Skeletal muscle satellite cell (primary cell): ENCODE results near the gene CFHR3. TPM values are rescaled to one million over a fixed set of nuclear protein-coding genes. Genes with fewer than 3 reads are reported as not detected.
A peak's percentile ranks its signal among the peaks of the same experiment; 100 is the strongest.
"Not testable (repeated sequence)": the region's sequence is repeated elsewhere in the genome, so short reads cannot be mapped to it uniquely, and the experiment has no call there.

Experiments
- H3K27me3 ChIP-seq: 2 replicates; pipeline ENCODE4 v1.7.0; 2013; ENCODE audit warnings: low read length; ENCODE audit not compliant: control insufficient read depth, insufficient read depth
- H3K36me3 ChIP-seq: 2 replicates; pipeline ENCODE4 v1.7.0; 2013; ENCODE audit warnings: mild to moderate bottlenecking, control low read depth, low read length; ENCODE audit not compliant: insufficient read depth
- H3K4me1 ChIP-seq: 2 replicates; pipeline ENCODE4 v1.7.0; 2013; ENCODE audit warnings: low read length; ENCODE audit not compliant: control insufficient read depth, insufficient read depth
- H3K4me2 ChIP-seq: 2 replicates; pipeline ENCODE4 v1.7.0; 2013; ENCODE audit warnings: mild to moderate bottlenecking, low read length
- H3K4me3 ChIP-seq: 2 replicates; pipeline ENCODE4 v1.7.0; 2013; ENCODE audit warnings: low read length
- H3K9ac ChIP-seq: 2 replicates; pipeline ENCODE4 v1.7.0; 2013; ENCODE audit warnings: mild to moderate bottlenecking, low read depth, low read length, moderate library complexity
- H3K9me3 ChIP-seq: replicated peaks from 2 replicates; pipeline ENCODE4 v1.7.0; 2013; ENCODE audit warnings: mild to moderate bottlenecking, control low read depth, low read length
- total RNA-seq: library from RNA; depleted of rRNA; stranded (reverse); fragments of >200 nt; gene quantifications from 2 replicates; pipeline ENCODE4 v1.2.3, GENCODE V29; 2012; rRNA removed

The CFHR3 gene
- not detected in 2 replicates for total RNA-seq

GRCh38 chr1:196774603-196775002 is at the start of gene CFHR3:
CFHR3 (plus strand) TSS chr1:196774840; CDS start chr1:196774887, 47 bp downstream.
- H3K27me3 ChIP-seq = no peaks in the 10 kb centered on the region
- no peaks in the 10 kb centered on the region for H3K36me3 ChIP-seq
- H3K4me3 ChIP-seq = no peak within 1 kb of the TSS
- H3K4me1 ChIP-seq = no peaks in the 10 kb centered on the region
- no peaks in the 10 kb centered on the region for H3K9me3 ChIP-seq
- no peak within 1 kb of the TSS for H3K4me2 ChIP-seq
- no peak within 1 kb of the TSS for H3K9ac ChIP-seq

GRCh38 chr1:196732526-196732925 is 42.1 kb upstream of the CFHR3 start:
- H3K27me3 ChIP-seq = no peaks in the 10 kb centered on the region
- H3K36me3 ChIP-seq = peaks cover 9% of the 10 kb centered on the region
- no peaks in the 10 kb centered on the region for H3K4me1 ChIP-seq
- H3K9me3 ChIP-seq = no peaks in the 10 kb centered on the region
- H3K9ac ChIP-seq = no peak overlapping the region
- no peak overlapping the region for H3K4me2 ChIP-seq
- no peak overlapping the region for H3K4me3 ChIP-seq

DNA sequence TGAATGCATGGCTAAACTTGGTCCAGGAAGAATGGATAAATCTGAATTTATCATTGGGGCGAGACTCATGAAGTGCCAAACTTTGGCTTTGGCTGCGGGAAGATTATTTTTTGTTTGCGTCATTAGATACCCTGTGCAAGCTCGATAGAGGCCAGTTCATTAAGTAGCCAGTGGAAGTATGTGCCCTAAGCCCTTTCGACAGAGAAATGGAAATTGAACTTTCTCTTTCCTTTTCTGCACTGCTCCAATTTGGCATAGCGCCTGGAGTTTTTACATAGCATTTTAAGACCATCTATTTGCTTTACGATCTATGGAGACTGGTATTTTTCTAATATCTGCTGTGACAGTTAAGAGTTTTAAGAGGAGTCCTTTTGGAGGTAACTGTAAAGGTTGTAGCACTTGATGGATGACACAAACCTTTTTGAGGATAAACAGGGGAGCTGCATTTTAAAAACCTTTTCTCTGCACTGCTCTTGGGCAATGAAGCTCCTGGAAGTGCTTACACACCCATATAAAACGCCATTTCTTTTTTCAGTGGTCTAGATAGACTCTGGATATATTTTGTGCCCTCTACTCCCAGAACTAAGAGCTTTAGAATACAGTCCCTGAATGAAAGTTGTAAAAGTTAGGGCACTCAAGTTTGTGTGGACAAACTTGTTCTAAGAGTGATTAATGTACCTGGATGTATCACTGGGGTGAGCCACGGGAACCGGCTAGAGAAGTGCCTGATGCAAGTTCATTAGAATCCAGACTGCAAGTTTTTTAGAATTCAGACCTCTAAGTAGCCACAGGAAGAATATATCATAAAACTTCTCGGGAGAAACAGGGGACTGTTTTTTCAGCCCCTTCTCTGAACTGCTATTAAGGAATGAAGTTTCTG is 41.3 kb upstream of the CFHR3 start:
- Histone ChIP-seq H3K9me3 (no peaks in the 10 kb centered on the region), H3K36me3 (peaks cover 17% of the 10 kb centered on the region), H3K4me2 (no peak overlapping the region), H3K9ac (no peak overlapping the region), H3K4me3 (no peak overlapping the region), H3K4me1 (no peaks in the 10 kb centered on the region), H3K27me3 (no peaks in the 10 kb centered on the region)

- Histone ChIP-seq H3K4me1 (no peaks in the 10 kb centered on the region), H3K4me3 (no peak overlapping the region), H3K9me3 (no peaks in the 10 kb centered on the region), H3K36me3 (peaks cover 23% of the 10 kb centered on the region), H3K9ac (no peak overlapping the region), H3K4me2 (no peak overlapping the region), H3K27me3 (no peaks in the 10 kb centered on the region)
Measured at GRCh38 chr1:196734006-196734405, 40.6 kb upstream of the CFHR3 start.

- H3K9ac ChIP-seq = no peak overlapping the region
- H3K4me1 ChIP-seq = no peaks in the 10 kb centered on the region
- H3K27me3 ChIP-seq = no peaks in the 10 kb centered on the region
- H3K9me3 ChIP-seq = no peaks in the 10 kb centered on the region
- H3K36me3 ChIP-seq = peaks cover 26% of the 10 kb centered on the region
- H3K4me2 ChIP-seq = no peak overlapping the region
- H3K4me3 ChIP-seq = no peak overlapping the region
Measured at GRCh38 chr1:196734460-196734859, 40.2 kb upstream of the CFHR3 start.

DNA sequence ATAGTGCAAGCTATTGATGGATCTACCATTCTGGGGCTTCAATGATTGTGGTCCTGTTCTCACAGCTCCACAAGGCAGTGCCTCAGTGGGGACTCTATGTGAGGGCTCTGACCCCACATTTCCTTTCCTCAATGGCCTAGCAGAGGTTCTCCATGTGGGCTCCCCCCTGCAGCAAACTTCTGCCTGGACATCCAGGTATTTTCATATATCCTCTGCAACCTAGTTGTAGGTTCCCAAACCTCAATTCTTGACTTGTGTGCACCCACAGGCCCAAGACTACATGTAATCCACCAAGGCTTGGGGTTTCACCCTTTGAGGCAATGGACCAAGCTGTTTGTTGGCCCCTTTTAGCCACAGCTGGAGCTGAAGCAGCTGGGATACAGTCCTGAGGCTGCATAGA is 35.9 kb upstream of the CFHR3 start:
- Histone ChIP-seq H3K36me3 (peaks cover 26% of the 10 kb centered on the region), H3K27me3 (no peaks in the 10 kb centered on the region), H3K4me3 (no peak overlapping the region), H3K4me1 (no peaks in the 10 kb centered on the region), H3K4me2 (no peak overlapping the region), H3K9me3 (no peaks in the 10 kb centered on the region), H3K9ac (no peak overlapping the region)

DNA sequence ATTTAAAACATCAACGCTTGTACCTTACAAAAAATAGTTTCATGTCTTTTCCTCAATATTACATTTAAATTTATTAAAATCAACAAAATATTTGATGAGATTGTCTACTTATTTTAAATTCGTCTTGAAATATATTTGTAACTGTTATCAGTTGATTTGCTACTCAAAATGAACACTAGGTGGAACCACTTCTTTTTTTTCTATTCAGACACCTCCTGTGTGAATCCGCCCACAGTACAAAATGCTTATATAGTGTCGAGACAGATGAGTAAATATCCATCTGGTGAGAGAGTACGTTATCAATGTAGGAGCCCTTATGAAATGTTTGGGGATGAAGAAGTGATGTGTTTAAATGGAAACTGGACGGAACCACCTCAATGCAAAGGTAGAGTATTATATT is 31.4 kb upstream of the CFHR3 start:
- Histone ChIP-seq H3K4me2 (peak overlapping the region; percentile 53), H3K36me3 (peaks cover 16% of the 10 kb centered on the region), H3K4me3 (peak overlapping the region; percentile 43)
- not testable (repeated sequence) for H3K4me1 ChIP-seq, H3K27me3 ChIP-seq, H3K9ac ChIP-seq, H3K9me3 ChIP-seq

GRCh38 chr1:196765019-196765740 is 9.5 kb upstream of the CFHR3 start:
- not testable (repeated sequence) for H3K9me3 ChIP-seq, H3K36me3 ChIP-seq, H3K4me2 ChIP-seq, H3K4me3 ChIP-seq, H3K4me1 ChIP-seq, H3K27me3 ChIP-seq, H3K9ac ChIP-seq

DNA sequence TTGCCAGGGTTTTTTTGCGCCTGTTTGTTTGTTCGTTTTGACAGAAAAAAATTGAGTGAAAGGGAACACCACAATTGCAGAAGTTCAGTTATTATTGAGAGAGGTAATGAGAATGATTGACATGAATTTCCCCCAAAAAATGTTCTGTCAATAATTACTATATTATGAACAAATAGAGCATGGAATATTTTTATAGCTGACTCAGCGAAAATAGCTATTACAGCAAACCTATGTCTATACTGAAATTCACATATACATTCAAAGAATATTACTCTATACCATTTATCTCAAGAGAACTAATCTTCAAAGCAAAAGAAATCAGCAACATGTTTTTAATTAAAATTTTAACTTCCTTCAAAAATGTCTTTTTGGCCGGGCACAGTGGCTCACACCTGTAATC is 4.8 kb upstream of the CFHR3 start:
- not testable (repeated sequence) for H3K27me3 ChIP-seq

GRCh38 chr1:196773713-196774112 is 927 bp upstream of the CFHR3 start:
- no peak overlapping the region for H3K4me3 ChIP-seq

More for the DNA sequence above, 4.8 kb upstream of the CFHR3 start:
- not testable (repeated sequence) for H3K9ac ChIP-seq, H3K4me3 ChIP-seq, H3K36me3 ChIP-seq, H3K9me3 ChIP-seq, H3K4me2 ChIP-seq, H3K4me1 ChIP-seq

DNA sequence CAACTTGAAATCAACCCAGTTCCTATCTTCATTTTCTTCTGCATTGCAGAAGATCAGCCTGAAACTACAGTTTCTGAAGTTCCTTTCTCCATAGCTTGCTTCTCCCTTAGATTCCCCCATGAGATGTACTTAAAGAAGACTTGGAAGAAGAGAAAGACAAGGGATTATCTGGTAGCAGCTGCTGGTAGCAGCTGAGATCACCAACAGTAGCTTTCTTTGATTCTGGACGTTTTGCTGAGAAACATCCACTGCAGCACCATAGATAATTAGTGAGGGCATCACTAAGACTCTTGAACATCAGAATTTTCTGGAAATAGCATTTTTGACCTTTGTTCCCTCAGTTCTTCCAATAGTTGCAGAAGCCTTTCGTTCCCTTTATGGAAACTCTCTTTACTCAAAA is 465 bp upstream of the CFHR3 start:
- Histone ChIP-seq H3K27me3 (no peaks in the 10 kb centered on the region), H3K4me1 (no peaks in the 10 kb centered on the region), H3K4me2 (no peak overlapping the region), H3K4me3 (no peak overlapping the region), H3K9me3 (no peaks in the 10 kb centered on the region), H3K9ac (no peak overlapping the region), H3K36me3 (no peaks in the 10 kb centered on the region)

More at GRCh38 chr1:196773713-196774112, 927 bp upstream of the CFHR3 start:
- no peak overlapping the region for H3K9ac ChIP-seq
- no peaks in the 10 kb centered on the region for H3K27me3 ChIP-seq
- H3K9me3 ChIP-seq = no peaks in the 10 kb centered on the region
- H3K4me2 ChIP-seq = no peak overlapping the region
- H3K4me1 ChIP-seq = no peaks in the 10 kb centered on the region
- no peaks in the 10 kb centered on the region for H3K36me3 ChIP-seq
